GM12892 (cell line): ENCODE results near the gene MN1.

Experiments
- DNase-seq: peaks from one replicate; pipeline ENCODE4 v3.0.0; 2011; ENCODE audit not compliant: insufficient read length
- FAIRE-seq: peaks from 2 replicates; lab custom pipeline; 2011; peaks lifted over from hg19 to GRCh38; lab: Jason Lieb, UNC
- POLR2A ChIP-seq: IDR thresholded peaks from 2 replicates; pipeline ENCODE4 v1.6.1; 2011; ENCODE audit warnings: low read depth, low read length, control low read depth
- POLR2AphosphoS5 ChIP-seq: IDR thresholded peaks from 2 replicates; pipeline ENCODE4 v1.6.1; 2011; ENCODE audit warnings: low read depth, low read length, control low read depth
- TAF1 ChIP-seq: IDR thresholded peaks from 2 replicates; pipeline ENCODE4 v1.6.1; 2011; ENCODE audit warnings: low read depth, mild to moderate bottlenecking, control low read depth, low read length, borderline replicate concordance

Gene MN1

GRCh38 chr22:27839057-27839660 is 37.6 kb upstream of the MN1 start:
- TF ChIP-seq TAF1 (no peak), POLR2AphosphoS5 (no peak), POLR2A (no peak)
- FAIRE-seq = no peak
- DNase-seq = no peak

- no peak for DNase-seq
- TF ChIP-seq POLR2AphosphoS5 (no peak), POLR2A (no peak), TAF1 (no peak)
- FAIRE-seq = no peak
Measured at GRCh38 chr22:27836181-27836580, 34.6 kb upstream of the MN1 start.

DNA sequence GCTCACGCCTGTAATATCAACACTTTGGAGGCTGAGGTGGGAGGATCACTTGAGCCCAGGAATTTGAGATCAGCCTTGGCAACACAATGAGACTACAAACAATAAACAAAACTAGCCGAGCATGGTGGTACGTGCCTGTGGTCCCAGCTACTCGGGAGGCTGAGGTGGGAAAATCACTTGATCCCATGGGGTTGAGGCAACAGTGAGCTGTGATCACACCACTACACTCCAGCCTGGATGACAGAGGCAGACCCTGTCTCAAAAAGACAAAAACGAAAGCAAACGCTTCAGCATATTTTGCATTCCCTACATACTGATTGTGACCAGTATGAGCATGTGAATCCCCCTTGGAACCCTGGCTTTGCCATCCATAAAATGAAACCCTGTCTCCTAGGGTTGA is 33.9 kb upstream of the MN1 start:
- FAIRE-seq = no peak
- TF ChIP-seq TAF1 (no peak), POLR2AphosphoS5 (no peak), POLR2A (no peak)
- DNase-seq = no peak

DNA sequence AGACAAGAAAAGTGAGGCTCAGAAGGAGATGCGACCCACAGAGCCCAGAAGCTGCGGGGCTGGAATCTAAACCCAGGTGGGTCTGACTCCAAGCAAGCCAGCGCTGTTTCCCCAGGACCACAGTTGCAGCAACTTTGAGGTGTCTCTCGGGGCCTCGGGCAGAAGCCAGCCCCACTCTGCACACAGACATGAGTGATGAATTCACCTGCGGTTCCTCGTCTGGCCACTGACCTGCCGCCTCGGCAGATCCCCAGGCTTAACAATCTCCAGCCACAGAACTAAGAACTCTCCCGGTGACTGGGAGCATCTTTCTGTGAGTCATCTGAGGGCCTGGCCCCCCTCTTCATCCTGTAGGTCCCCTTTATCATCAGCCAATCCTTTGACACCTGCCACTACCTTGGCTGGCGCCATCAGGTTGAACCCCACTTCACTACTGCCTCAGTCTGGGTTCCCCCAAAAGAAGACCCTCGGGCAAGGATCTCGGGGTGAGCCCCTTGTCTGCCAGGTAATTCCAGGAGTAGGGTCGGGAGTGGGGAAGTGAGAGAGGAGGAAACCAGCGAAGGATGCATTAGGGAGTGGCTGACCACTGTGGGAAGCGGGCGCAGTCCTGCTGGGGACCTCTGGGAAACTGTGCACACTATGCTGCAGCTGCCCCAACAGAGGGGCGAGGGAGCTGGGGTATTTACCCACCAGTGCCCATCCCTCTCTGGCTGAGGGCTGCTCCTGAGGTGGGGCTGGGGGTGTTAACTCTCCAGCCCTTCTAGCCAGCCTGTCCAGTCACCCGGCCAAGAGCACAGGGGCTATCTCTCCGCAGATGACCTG is 33.0 kb upstream of the MN1 start:
- no peak for FAIRE-seq
- DNase-seq = no peak
- no peak for TF ChIP-seq POLR2A
- no peak for TF ChIP-seq TAF1
- no peak for TF ChIP-seq POLR2AphosphoS5

- FAIRE-seq (no peak), DNase-seq (no peak)
- no peak for TF ChIP-seq POLR2A
- no peak for TF ChIP-seq TAF1
- no peak for TF ChIP-seq POLR2AphosphoS5
Measured at GRCh38 chr22:27833803-27834202, 32.2 kb upstream of the MN1 start.

- DNase-seq (no peak), FAIRE-seq (no peak)
- TF ChIP-seq POLR2AphosphoS5 (no peak), TAF1 (no peak), POLR2A (no peak)
Measured at GRCh38 chr22:27832606-27833005, 31.1 kb upstream of the MN1 start.

DNA sequence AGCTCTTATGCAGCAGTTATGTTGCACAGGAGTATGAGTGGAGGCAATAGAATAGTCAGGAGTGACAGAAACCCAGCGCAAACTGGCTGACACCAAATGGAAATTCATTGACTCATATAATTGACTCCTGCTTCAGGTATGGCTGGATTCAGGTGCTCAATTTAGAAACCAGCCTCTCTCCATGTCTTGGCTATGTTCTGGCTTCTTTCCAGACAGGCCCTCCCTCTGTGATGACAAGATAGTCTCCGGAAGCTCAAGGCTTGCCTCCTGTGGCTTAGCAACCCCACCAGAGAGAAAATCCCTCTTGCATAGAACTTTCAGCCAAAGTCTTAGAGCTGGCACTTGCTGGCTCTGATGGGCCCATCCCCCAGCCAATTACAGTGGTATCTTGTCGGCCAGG is 28.1 kb upstream of the MN1 start:
- FAIRE-seq (no peak), DNase-seq (no peak)
- no peak for TF ChIP-seq TAF1
- no peak for TF ChIP-seq POLR2AphosphoS5
- no peak for TF ChIP-seq POLR2A

GRCh38 chr22:27827604-27828587 is 26.3 kb upstream of the MN1 start:
- no peak for TF ChIP-seq TAF1
- no peak for TF ChIP-seq POLR2A
- TF ChIP-seq POLR2AphosphoS5 = no peak
- DNase-seq (no peak), FAIRE-seq (no peak)

- FAIRE-seq = no peak
- no peak for DNase-seq
- TF ChIP-seq POLR2A (no peak), TAF1 (no peak), POLR2AphosphoS5 (no peak)
Measured at GRCh38 chr22:27825174-27825573, 23.6 kb upstream of the MN1 start.

DNA sequence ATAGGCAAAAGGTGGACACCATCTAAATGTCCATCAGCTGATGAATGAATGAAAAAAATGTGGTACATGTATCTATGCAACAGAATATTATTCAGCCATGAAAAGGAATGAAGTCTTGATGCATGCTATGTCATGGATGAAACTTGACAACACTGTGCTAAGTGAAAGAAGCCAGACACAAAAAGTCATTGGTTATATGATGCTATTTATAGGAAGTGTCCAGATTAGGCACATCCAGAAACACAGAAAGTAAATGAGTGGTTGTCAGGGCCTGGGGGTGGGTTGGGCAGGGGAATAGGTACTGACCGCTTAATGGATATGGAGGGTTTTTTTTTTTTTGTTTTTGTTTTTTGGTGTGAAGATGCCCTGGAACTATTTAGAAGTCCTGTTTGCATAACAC is 21.7 kb upstream of the MN1 start:
- DNase-seq (no peak), FAIRE-seq (no peak)
- TF ChIP-seq TAF1 = no peak
- TF ChIP-seq POLR2A = no peak
- TF ChIP-seq POLR2AphosphoS5 = no peak

- TF ChIP-seq POLR2AphosphoS5 = no peak
- TF ChIP-seq POLR2A = no peak
- no peak for TF ChIP-seq TAF1
- DNase-seq (no peak), FAIRE-seq (no peak)
Measured at GRCh38 chr22:27820896-27821866, 19.6 kb upstream of the MN1 start.
